Tibial nerve (tissue), 4 donors: ENCODE results near the gene INSYN1. TPM values are rescaled to one million over a fixed set of nuclear protein-coding genes. Genes with fewer than 3 reads are reported as not detected.

Experiments used
- DNase-seq, 2 donors: peaks; one replicate each; pipeline ENCODE4 v3.0.0-alpha.2; 2019; ENCODE audit warnings: low spot score in 2 of 2
- H3K27ac ChIP-seq, 4 donors: fragments of 200-600 bp; sonication (generic) in 3 of 4; one replicate each; pipeline ENCODE4 v1.5.1; 2017 to 2019; ENCODE audit warnings: mild to moderate bottlenecking in 1 of 4
- H3K27me3 ChIP-seq, 2 donors: fragments of 200-600 bp; sonication (generic) in 1 of 2; one replicate each; pipeline versions ENCODE4 v1.5.1 to v1.6.0; 2017 to 2019
- H3K36me3 ChIP-seq, 3 donors: fragments of 200-600 bp; sonication (generic); one replicate each; pipeline ENCODE4 v1.5.1; 2018 to 2019
- H3K4me1 ChIP-seq, 4 donors: fragments of 200-600 bp; sonication (generic) in 3 of 4; one replicate each; pipeline ENCODE4 v1.5.1; 2017 to 2019
- H3K4me3 ChIP-seq, 4 donors: fragments of 200-600 bp; sonication (generic) in 3 of 4; one replicate each; pipeline ENCODE4 v1.5.1; 2017 to 2019; ENCODE audit warnings: mild to moderate bottlenecking in 1 of 4, moderate library complexity in 1 of 4
- H3K9me3 ChIP-seq, 4 donors: fragments of 200-600 bp; sonication (generic) in 3 of 4; one replicate each; pipeline ENCODE4 v1.5.1; 2017 to 2019
- EP300 ChIP-seq, 2 donors: sonication (generic); formaldehyde crosslinking; IDR thresholded peaks; one replicate each; pipeline ENCODE4 v1.6.1; 2017; ENCODE audit warnings: antibody characterized with exemption in 2 of 2, mild to moderate bottlenecking in 1 of 2
- POLR2A ChIP-seq, 2 donors: fragments of 450-650 bp; IDR thresholded peaks; one replicate each; pipeline ENCODE4 v1.6.1; 2017; ENCODE audit warnings: antibody characterized with exemption in 2 of 2, mild to moderate bottlenecking in 2 of 2, moderate library complexity in 2 of 2
- WGBS, 2 donors: methylation state at CpG; one replicate each; pipeline ENCODE4 v1.1.5; 2018; 5-methylcytosine and 5-hydroxymethylcytosine counted together
- total RNA-seq, 4 donors: library from RNA; depleted of rRNA; stranded (reverse); fragments of >200 nt; gene quantifications; one replicate each; pipeline ENCODE4 v1.1.0, GENCODE V29; 2016
- TF ChIP-seq, protein P1 (sequence below), 5 experiments: fragments of 200-600 bp in 3 of 5; fragments of 450-650 bp in 2 of 5; sonication (generic) in 3 of 5; IDR thresholded peaks; one replicate each; pipeline ENCODE4 v1.5.1; 2016 to 2019; ENCODE audit warnings: antibody characterized with exemption in 5 of 5, mild to moderate bottlenecking in 3 of 5, moderate library complexity in 2 of 5

The INSYN1 gene
- total RNA-seq, 4 donors from 2014 or later = 2.8 to 10.9 (median 6.7) TPM

DNA sequence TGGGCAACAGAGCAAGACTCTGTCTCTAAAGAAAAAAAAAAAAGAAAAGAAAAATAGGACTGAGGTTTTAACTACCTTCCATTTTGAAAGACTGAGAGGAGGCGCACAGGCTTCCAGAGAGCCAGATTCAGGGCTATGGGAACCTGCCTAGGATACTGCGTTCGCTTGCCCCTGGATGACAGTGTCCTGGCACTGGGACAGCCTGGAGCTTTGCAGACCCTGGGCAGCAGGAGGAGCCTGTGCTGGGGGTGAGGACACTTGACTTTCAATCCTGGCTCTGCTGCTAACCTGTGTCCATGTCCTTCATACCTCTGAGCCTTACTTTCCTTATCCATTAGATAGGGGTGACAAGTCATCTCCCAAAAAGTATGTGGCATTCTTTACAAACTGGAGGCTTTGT, 37.7 kb downstream of the INSYN1 start:
- no peaks in the 10 kb centered on the region for H3K27me3 ChIP-seq
- H3K4me1 ChIP-seq = no peaks in the 10 kb centered on the region
- H3K4me3 ChIP-seq = no peak overlapping the region
- 84 to 88% methylated on average over 3 of the region's 3 CpGs for WGBS, 2 donors
- TF ChIP-seq POLR2A (IDR thresholded peaks at IDR 0.05) = no peak
- no peak for TF ChIP-seq EP300 (IDR thresholded peaks at IDR 0.05)
- TF ChIP-seq, protein P1, sequence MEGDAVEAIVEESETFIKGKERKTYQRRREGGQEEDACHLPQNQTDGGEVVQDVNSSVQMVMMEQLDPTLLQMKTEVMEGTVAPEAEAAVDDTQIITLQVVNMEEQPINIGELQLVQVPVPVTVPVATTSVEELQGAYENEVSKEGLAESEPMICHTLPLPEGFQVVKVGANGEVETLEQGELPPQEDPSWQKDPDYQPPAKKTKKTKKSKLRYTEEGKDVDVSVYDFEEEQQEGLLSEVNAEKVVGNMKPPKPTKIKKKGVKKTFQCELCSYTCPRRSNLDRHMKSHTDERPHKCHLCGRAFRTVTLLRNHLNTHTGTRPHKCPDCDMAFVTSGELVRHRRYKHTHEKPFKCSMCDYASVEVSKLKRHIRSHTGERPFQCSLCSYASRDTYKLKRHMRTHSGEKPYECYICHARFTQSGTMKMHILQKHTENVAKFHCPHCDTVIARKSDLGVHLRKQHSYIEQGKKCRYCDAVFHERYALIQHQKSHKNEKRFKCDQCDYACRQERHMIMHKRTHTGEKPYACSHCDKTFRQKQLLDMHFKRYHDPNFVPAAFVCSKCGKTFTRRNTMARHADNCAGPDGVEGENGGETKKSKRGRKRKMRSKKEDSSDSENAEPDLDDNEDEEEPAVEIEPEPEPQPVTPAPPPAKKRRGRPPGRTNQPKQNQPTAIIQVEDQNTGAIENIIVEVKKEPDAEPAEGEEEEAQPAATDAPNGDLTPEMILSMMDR (IDR thresholded peaks at IDR 0.05) = no peak
- no peak overlapping the region for H3K27ac ChIP-seq
- no peaks in the 10 kb centered on the region for H3K9me3 ChIP-seq
- peaks cover 0 to 43% (median 0%) of the 10 kb centered on the region in 3 donors for H3K36me3 ChIP-seq
- no peak for DNase-seq

DNA sequence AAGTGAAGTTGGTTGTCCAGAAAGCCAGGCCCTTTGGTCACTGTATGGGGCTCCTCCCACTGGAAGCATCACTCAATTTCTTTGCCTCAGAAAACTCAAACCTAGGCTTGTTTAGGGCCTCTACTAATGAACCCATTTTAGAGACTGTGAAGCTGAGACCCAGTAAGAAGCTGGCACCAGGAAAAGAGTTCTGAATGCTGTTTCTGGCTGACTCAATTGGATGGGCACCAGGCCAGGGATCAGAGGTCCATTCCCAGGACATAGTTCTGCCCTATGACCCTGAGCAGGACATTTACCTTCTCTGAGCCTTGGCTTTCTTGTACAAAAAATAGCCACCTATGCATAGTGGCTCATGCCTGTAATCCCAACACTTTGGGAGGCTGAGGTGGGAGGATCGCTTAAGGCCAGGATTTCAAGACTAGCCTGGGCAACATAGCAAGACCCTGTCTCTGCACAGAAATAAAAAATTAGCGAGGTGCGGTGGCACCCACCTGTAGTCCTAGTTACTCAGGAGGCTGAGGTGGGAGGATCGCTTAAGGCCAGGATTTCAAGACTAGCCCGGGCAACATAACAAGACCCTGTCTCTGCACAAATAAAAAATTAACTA, 38.4 kb downstream of the INSYN1 start:
- Histone ChIP-seq H3K4me1 (no peaks in the 10 kb centered on the region), H3K27ac (no peak overlapping the region), H3K9me3 (no peaks in the 10 kb centered on the region), H3K27me3 (no peaks in the 10 kb centered on the region), H3K4me3 (no peak overlapping the region), H3K36me3 (peaks cover 0 to 49% (median 0%) of the 10 kb centered on the region in 3 donors)
- no peak for DNase-seq
- WGBS, 2 donors = 91 to 95% methylated on average over 5 of the region's 5 CpGs
- no peak for TF ChIP-seq EP300 (IDR thresholded peaks at IDR 0.05)
- TF ChIP-seq, protein P1 (IDR thresholded peaks at IDR 0.05) = no peak
- no peak for TF ChIP-seq POLR2A (IDR thresholded peaks at IDR 0.05)

DNA sequence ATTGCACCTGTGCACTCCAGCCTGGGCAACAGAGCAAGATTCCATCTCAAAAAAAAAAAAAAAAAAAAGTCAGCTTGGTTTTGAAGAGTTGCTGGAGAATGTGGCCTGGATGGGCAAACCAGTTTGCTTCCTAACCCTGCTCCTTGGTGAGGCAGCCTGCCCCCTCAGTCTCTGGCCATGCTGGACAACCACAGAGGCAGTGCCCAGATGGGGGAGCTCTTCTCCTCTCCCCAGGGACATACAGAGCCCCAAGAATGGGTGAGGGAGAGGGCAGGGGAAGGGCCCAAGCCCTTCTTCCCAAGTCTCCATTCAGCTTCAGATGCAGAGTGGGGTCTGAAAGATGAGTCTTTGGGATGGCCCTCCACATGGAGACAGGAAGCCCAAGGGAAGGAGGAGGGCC, 41.0 kb downstream of the INSYN1 start:
- H3K27ac ChIP-seq = no peak overlapping the region
- no peak for DNase-seq
- H3K9me3 ChIP-seq = no peaks in the 10 kb centered on the region
- peaks cover 0 to 76% (median 0%) of the 10 kb centered on the region in 3 donors for H3K36me3 ChIP-seq
- TF ChIP-seq EP300 (IDR thresholded peaks at IDR 0.05) (no peak), POLR2A (IDR thresholded peaks at IDR 0.05) (no peak)
- TF ChIP-seq, protein P1 (IDR thresholded peaks at IDR 0.05) = no peak
- H3K27me3 ChIP-seq = no peaks in the 10 kb centered on the region
- no peak overlapping the region for H3K4me3 ChIP-seq
- H3K4me1 ChIP-seq = no peaks in the 10 kb centered on the region

DNA sequence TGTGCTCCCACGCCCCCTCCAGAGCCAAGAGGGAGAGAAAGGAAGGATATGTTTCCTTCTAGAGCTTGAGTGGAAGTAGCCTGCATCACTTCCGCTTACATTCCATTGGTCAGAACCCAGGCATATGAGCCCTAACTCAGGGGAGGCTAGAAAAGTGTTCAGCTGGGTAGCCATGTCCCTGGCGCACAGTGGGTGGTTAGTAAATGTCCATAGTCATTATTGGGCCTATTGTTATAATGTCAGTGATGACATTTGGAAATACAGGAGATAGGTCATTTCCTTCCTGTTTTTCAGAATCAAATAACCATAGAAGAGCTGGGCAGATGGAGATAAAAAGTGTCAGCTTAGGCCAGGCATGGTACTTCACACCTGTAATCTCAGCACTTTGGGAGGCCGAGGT, 41.6 kb downstream of the INSYN1 start:
- no peak overlapping the region for H3K27ac ChIP-seq
- no peak overlapping the region for H3K4me3 ChIP-seq
- no peak for TF ChIP-seq POLR2A (IDR thresholded peaks at IDR 0.05)
- no peak for TF ChIP-seq EP300 (IDR thresholded peaks at IDR 0.05)
- TF ChIP-seq, protein P1 (IDR thresholded peaks at IDR 0.05) = no peak
- H3K27me3 ChIP-seq = no peaks in the 10 kb centered on the region
- no peaks in the 10 kb centered on the region for H3K9me3 ChIP-seq
- no peaks in the 10 kb centered on the region for H3K4me1 ChIP-seq
- WGBS, 2 donors = 87 to 97% methylated on average over 4 of the region's 4 CpGs
- peaks cover 0 to 82% (median 0%) of the 10 kb centered on the region in 3 donors for H3K36me3 ChIP-seq
- no peak for DNase-seq

DNA sequence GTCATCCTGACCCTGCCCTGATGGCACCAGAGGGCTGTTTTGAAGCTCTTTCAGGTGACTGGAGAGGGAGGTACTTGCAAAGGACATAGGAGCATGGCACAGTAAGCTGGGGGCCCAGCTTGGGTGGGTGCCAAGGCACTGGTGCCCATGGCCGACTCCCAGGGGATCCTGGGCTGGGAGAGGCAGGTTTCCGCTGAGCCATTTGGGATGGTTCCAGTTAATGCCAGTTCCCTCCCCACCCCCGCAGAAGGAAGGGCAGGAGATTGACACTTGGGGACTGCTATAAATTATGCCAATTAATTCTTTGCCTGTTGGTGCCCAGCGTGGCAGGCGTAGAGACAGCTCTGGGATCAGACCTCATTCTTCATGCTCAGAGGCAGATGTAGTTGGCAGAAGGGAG, 42.8 kb downstream of the INSYN1 start:
- Histone ChIP-seq H3K9me3 (no peaks in the 10 kb centered on the region), H3K4me1 (no peaks in the 10 kb centered on the region), H3K27me3 (no peaks in the 10 kb centered on the region), H3K27ac (no peak overlapping the region), H3K4me3 (no peak overlapping the region), H3K36me3 (peaks cover 0 to 94% (median under 1%) of the 10 kb centered on the region in 3 donors)
- WGBS, 2 donors = 73 to 86% methylated on average over 5 of the region's 5 CpGs
- TF ChIP-seq EP300 (IDR thresholded peaks at IDR 0.05) = no peak
- TF ChIP-seq, protein P1 (IDR thresholded peaks at IDR 0.05) = no peak
- no peak for TF ChIP-seq POLR2A (IDR thresholded peaks at IDR 0.05)
- DNase-seq = no peak
